Endothelial cell of umbilical vein (primary cell): ENCODE measurements around the gene NEU4. TPM values are rescaled to one million over a fixed set of nuclear protein-coding genes. Genes with fewer than 3 reads are reported as not detected.

Source experiments
- BruUV-seq: library from RNA; stranded (reverse); fragments of 400-500 nt; replicated peaks from 2 replicates; lab custom pipeline; 2021; lab: Mats Ljungman, UMichigan
- CTCF ChIA-PET: fragments of 300-600, 350-600 bp; sonication (Branson Sonifier 250); formaldehyde crosslinking; loops from one replicate; lab custom pipeline; 2021; ENCODE audit warnings: antibody characterized with exemption, inconsistent platforms; lab: Charles Lee
- POLR2A ChIA-PET: fragments of 300-600, 350-600 bp; sonication (Branson Sonifier 250); formaldehyde crosslinking; loops from one replicate; lab custom pipeline; 2021; ENCODE audit warnings: antibody characterized with exemption, inconsistent platforms; lab: Charles Lee
- DNase-seq: peaks from one replicate; pipeline ENCODE4 v3.0.0-alpha.2; 2011; ENCODE audit warnings: low read depth, low spot score
- FAIRE-seq: peaks from 2 replicates; lab custom pipeline; 2011; peaks lifted over from hg19 to GRCh38; lab: Jason Lieb, UNC
- H2AFZ ChIP-seq: 2 replicates; pipeline ENCODE4 v1.6.0; 2012; ENCODE audit warnings: low read depth, low read length, control low read depth, inconsistent platforms
- H3K27ac ChIP-seq: 2 replicates; pipeline ENCODE4 v1.5.1; 2011; ENCODE audit warnings: low read depth, mild to moderate bottlenecking, control low read depth, low read length, moderate library complexity; ENCODE audit not compliant: insufficient read depth
- H3K27me3 ChIP-seq, 2 experiments: 2 replicates each; pipeline versions ENCODE4 v1.6.0 to v1.6.1; 2011; ENCODE audit warnings: low read length in 2 of 2, mixed read lengths in 1 of 2; ENCODE audit not compliant: control insufficient read depth in 2 of 2, insufficient read depth in 2 of 2
- H3K36me3 ChIP-seq, 2 experiments: 2 replicates in 1 of 2; 3 replicates in 1 of 2; pipeline ENCODE4 v1.5.1; 2011; ENCODE audit warnings: low read length in 2 of 2, mild to moderate bottlenecking in 1 of 2, moderate library complexity in 1 of 2; ENCODE audit not compliant: control insufficient read depth in 2 of 2, insufficient read depth in 2 of 2; ENCODE audit errors: extremely low read depth in 1 of 2
- H3K4me1 ChIP-seq: 3 replicates; pipeline ENCODE4 v1.5.1; 2011; ENCODE audit warnings: mild to moderate bottlenecking, low read length; ENCODE audit not compliant: control insufficient read depth, insufficient read depth; ENCODE audit errors: extremely low read depth
- H3K4me2 ChIP-seq: 2 replicates; pipeline ENCODE4 v1.6.1; 2011; ENCODE audit warnings: low read length, control low read depth, mixed read lengths; ENCODE audit not compliant: insufficient read depth
- H3K4me3 ChIP-seq, 3 experiments: fragments of 200-600 bp in 1 of 3; sonication (generic), shearing (Covaris generic) in 1 of 3; replicated peaks in 1 of 3; 2 replicates each; pipeline ENCODE4 v1.5.1; 2011 to 2016; ENCODE audit warnings: control low read depth in 3 of 3, low read length in 3 of 3, mild to moderate bottlenecking in 2 of 3, inconsistent platforms in 1 of 3, low read depth in 1 of 3, moderate library complexity in 1 of 3; ENCODE audit not compliant: insufficient read depth in 1 of 3
- H3K79me2 ChIP-seq: 2 replicates; pipeline ENCODE4 v1.6.0; 2012; ENCODE audit warnings: low read length, inconsistent platforms; ENCODE audit not compliant: control insufficient read depth, insufficient read depth
- H3K9ac ChIP-seq: replicated peaks from 2 replicates; pipeline ENCODE3; 2011; ENCODE audit warnings: low read length, control low read depth; ENCODE audit not compliant: insufficient read depth; ENCODE audit errors: extremely low read depth
- H3K9me1 ChIP-seq: replicated peaks from 3 replicates; pipeline ENCODE4 v1.6.0; 2011; ENCODE audit warnings: mild to moderate bottlenecking, low read length; ENCODE audit not compliant: control insufficient read depth, insufficient read depth; ENCODE audit errors: extremely low read depth
- H3K9me3 ChIP-seq: replicated peaks from 2 replicates; pipeline ENCODE4 v1.5.1; 2012; ENCODE audit warnings: low read length, inconsistent platforms; ENCODE audit not compliant: control insufficient read depth, insufficient read depth
- H4K20me1 ChIP-seq: replicated peaks from 2 replicates; pipeline ENCODE3; 2011; ENCODE audit warnings: mild to moderate bottlenecking, low read length; ENCODE audit not compliant: control insufficient read depth, insufficient read depth; ENCODE audit errors: extremely low read depth
- CTCF ChIP-seq, 2 donors: IDR thresholded peaks; 1 replicate in 1 of 2; 2 replicates in 1 of 2; pipeline ENCODE4 v1.5.1; 2011; ENCODE audit warnings: low read length in 2 of 2, mild to moderate bottlenecking in 2 of 2, moderate library complexity in 2 of 2, control low read depth in 1 of 2, inconsistent platforms in 1 of 2, low read depth in 1 of 2; ENCODE audit not compliant: insufficient read depth in 1 of 2; ENCODE audit errors: extremely low read depth in 1 of 2
- EZH2 ChIP-seq: IDR thresholded peaks from 2 replicates; pipeline ENCODE4 v1.6.1; 2012; ENCODE audit warnings: borderline replicate concordance, low read depth, mild to moderate bottlenecking, moderate library complexity, low read length, inconsistent platforms; ENCODE audit not compliant: severe bottlenecking
- FOS ChIP-seq: IDR thresholded peaks from 2 replicates; pipeline ENCODE4 v1.6.1; 2011; ENCODE audit warnings: mild to moderate bottlenecking, low read length, moderate library complexity, borderline replicate concordance; ENCODE audit not compliant: insufficient read depth
- GATA2 ChIP-seq: IDR thresholded peaks from 2 replicates; pipeline ENCODE4 v1.7.0; 2011; ENCODE audit warnings: low read depth, mild to moderate bottlenecking, moderate library complexity, mixed read lengths, low read length; ENCODE audit not compliant: insufficient read length, insufficient read depth
- JUN ChIP-seq: IDR thresholded peaks from 2 replicates; pipeline ENCODE4 v1.6.1; 2011; ENCODE audit warnings: borderline replicate concordance, low read depth; ENCODE audit not compliant: insufficient read length, insufficient read depth
- MAX ChIP-seq: IDR thresholded peaks from 2 replicates; pipeline ENCODE4 v1.6.1; 2011; ENCODE audit not compliant: insufficient read depth, insufficient read length
- MYC ChIP-seq: IDR thresholded peaks from one replicate; pipeline ENCODE4 v1.6.1; 2011; ENCODE audit warnings: mild to moderate bottlenecking, low read depth, low read length
- POLR2A ChIP-seq: IDR thresholded peaks from 2 replicates; pipeline ENCODE4 v1.6.1; 2012; ENCODE audit warnings: low read depth, mild to moderate bottlenecking, control low read depth, low read length
- POLR2AphosphoS5 ChIP-seq: IDR thresholded peaks from 2 replicates; pipeline ENCODE4 v1.6.1; 2012; ENCODE audit warnings: low read depth, mild to moderate bottlenecking, control low read depth, low read length, moderate library complexity; ENCODE audit not compliant: insufficient read depth
- dilution Hi-C: fragments of 300-500 bp; cut with MboI; formaldehyde crosslinking; loops from one replicate; pipeline ENCODE4 v1.15.0; 2019; ENCODE audit warnings: low sequenced_read_pairs; ENCODE audit not compliant: extremely low pct_ligation_motif_present
- intact Hi-C: fragments of 100-400 bp; cut with micrococcal nuclease; formaldehyde crosslinking; loops from one replicate; pipeline ENCODE4 v1.10.0; 2022
- polyA plus RNA-seq, 4 experiments: library from polyadenylated mRNA; depleted of rRNA in 3 of 4; stranded (reverse) in 3 of 4; unstranded in 1 of 4; fragments of >200 nt; gene quantifications; 2 replicates each; pipeline versions ENCODE4 v1.2.1 to v1.2.3, GENCODE V29; 2011 to 2012; ENCODE audit warnings: missing spikeins in 1 of 4
- total RNA-seq: library from RNA; stranded (reverse); gene quantifications from 2 replicates; pipeline ENCODE4 v1.2.3, GENCODE V29; 2021

Gene NEU4
- total and polyA plus RNA-seq, 2 donors (not counting 3 experiments of a cell fraction or from before 2014, with no cell fraction given) = not detected

GRCh38 chr2:241814643-241815476 is 5.9 kb downstream of the NEU4 start:
- ChIA-PET CTCF (no interaction called here), POLR2A (no interaction called here)
- Histone ChIP-seq H4K20me1 (no peaks in the 10 kb centered on the region), H3K4me3 (no peak overlapping the region), H2AFZ (no peak overlapping the region), H3K36me3 (no peaks in the 10 kb centered on the region), H3K9ac (no peak overlapping the region), H3K4me1 (peaks cover 3% of the 10 kb centered on the region), H3K79me2 (no peaks in the 10 kb centered on the region), H3K4me2 (no peak overlapping the region), H3K27me3 (no peaks in the 10 kb centered on the region), H3K27ac (no peak overlapping the region), H3K9me1 (no peaks in the 10 kb centered on the region), H3K9me3 (no peaks in the 10 kb centered on the region)
- intact Hi-C loops = no loop called here
- dilution Hi-C loops = no loop called here
- DNase-seq (no peak), FAIRE-seq (no peak)
- no TSS peak for BruUV-seq
- TF ChIP-seq JUN = no peak
- no peak for TF ChIP-seq MAX
- TF ChIP-seq FOS = no peak
- TF ChIP-seq MYC = no peak
- TF ChIP-seq GATA2 = no peak
- no peak for TF ChIP-seq POLR2AphosphoS5
- TF ChIP-seq POLR2A = no peak
- TF ChIP-seq CTCF (IDR thresholded peaks at IDR 0.05; ENCODE audit: extremely low read depth in 1 of 2, insufficient read depth in 1 of 2, low read depth in 1 of 2, low read length in 2 of 2) = no peak
- no peak for TF ChIP-seq EZH2
